Endothelial cell of umbilical vein (primary cell): ENCODE measurements around the gene DCTN4.

Experiments used
- EZH2 ChIP-seq: IDR thresholded peaks from 2 replicates; pipeline ENCODE4 v1.6.1; 2012; ENCODE audit warnings: borderline replicate concordance, low read depth, mild to moderate bottlenecking, moderate library complexity, low read length, inconsistent platforms; ENCODE audit not compliant: severe bottlenecking
- FOS ChIP-seq: IDR thresholded peaks from 2 replicates; pipeline ENCODE4 v1.6.1; 2011; ENCODE audit warnings: mild to moderate bottlenecking, low read length, moderate library complexity, borderline replicate concordance; ENCODE audit not compliant: insufficient read depth
- GATA2 ChIP-seq: IDR thresholded peaks from 2 replicates; pipeline ENCODE4 v1.7.0; 2011; ENCODE audit warnings: low read depth, mild to moderate bottlenecking, moderate library complexity, mixed read lengths, low read length; ENCODE audit not compliant: insufficient read length, insufficient read depth
- JUN ChIP-seq: IDR thresholded peaks from 2 replicates; pipeline ENCODE4 v1.6.1; 2011; ENCODE audit warnings: borderline replicate concordance, low read depth; ENCODE audit not compliant: insufficient read length, insufficient read depth
- MYC ChIP-seq: IDR thresholded peaks from one replicate; pipeline ENCODE4 v1.6.1; 2011; ENCODE audit warnings: mild to moderate bottlenecking, low read depth, low read length
- POLR2A ChIP-seq: IDR thresholded peaks from 2 replicates; pipeline ENCODE4 v1.6.1; 2012; ENCODE audit warnings: low read depth, mild to moderate bottlenecking, control low read depth, low read length
- POLR2AphosphoS5 ChIP-seq: IDR thresholded peaks from 2 replicates; pipeline ENCODE4 v1.6.1; 2012; ENCODE audit warnings: low read depth, mild to moderate bottlenecking, control low read depth, low read length, moderate library complexity; ENCODE audit not compliant: insufficient read depth
- TF ChIP-seq, protein P1 (sequence below), 2 donors: IDR thresholded peaks; 1 replicate in 1 of 2; 2 replicates in 1 of 2; pipeline ENCODE4 v1.5.1; 2011; ENCODE audit warnings: low read length in 2 of 2, mild to moderate bottlenecking in 2 of 2, moderate library complexity in 2 of 2, control low read depth in 1 of 2, inconsistent platforms in 1 of 2, low read depth in 1 of 2; ENCODE audit not compliant: insufficient read depth in 1 of 2; ENCODE audit errors: extremely low read depth in 1 of 2
- TF ChIP-seq, protein P2 (sequence below): IDR thresholded peaks from 2 replicates; pipeline ENCODE4 v1.6.1; 2011; ENCODE audit not compliant: insufficient read depth, insufficient read length

DNA sequence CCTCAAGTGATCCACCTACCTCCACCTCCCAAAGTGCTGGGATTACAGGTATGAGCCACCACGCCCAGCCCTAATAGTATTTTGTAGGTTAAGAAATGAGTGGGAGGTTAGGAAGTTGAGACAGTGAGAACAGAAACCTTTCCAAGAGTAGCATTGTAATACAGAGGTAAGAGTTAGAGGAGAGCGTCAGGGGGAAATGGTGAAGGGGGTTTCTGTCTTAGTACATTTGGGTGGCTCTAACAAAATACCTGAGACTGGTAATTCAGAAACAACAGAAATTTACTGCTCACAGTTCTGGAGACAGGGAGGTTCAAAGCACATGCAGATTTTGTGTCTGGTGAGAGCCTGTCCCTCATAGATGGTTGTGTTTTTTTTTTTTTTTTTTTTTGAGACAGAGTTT, 38.6 kb upstream of the DCTN4 start:
- TF ChIP-seq, protein P1, sequence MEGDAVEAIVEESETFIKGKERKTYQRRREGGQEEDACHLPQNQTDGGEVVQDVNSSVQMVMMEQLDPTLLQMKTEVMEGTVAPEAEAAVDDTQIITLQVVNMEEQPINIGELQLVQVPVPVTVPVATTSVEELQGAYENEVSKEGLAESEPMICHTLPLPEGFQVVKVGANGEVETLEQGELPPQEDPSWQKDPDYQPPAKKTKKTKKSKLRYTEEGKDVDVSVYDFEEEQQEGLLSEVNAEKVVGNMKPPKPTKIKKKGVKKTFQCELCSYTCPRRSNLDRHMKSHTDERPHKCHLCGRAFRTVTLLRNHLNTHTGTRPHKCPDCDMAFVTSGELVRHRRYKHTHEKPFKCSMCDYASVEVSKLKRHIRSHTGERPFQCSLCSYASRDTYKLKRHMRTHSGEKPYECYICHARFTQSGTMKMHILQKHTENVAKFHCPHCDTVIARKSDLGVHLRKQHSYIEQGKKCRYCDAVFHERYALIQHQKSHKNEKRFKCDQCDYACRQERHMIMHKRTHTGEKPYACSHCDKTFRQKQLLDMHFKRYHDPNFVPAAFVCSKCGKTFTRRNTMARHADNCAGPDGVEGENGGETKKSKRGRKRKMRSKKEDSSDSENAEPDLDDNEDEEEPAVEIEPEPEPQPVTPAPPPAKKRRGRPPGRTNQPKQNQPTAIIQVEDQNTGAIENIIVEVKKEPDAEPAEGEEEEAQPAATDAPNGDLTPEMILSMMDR (IDR thresholded peaks at IDR 0.05; ENCODE audit: extremely low read depth in 1 of 2, insufficient read depth in 1 of 2, low read depth in 1 of 2, low read length in 2 of 2): no peak
- no peak for TF ChIP-seq POLR2A
- TF ChIP-seq EZH2: no peak
- TF ChIP-seq, protein P2, sequence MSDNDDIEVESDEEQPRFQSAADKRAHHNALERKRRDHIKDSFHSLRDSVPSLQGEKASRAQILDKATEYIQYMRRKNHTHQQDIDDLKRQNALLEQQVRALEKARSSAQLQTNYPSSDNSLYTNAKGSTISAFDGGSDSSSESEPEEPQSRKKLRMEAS: no peak
- TF ChIP-seq MYC: no peak
- no peak for TF ChIP-seq FOS
- TF ChIP-seq JUN: no peak
- TF ChIP-seq POLR2AphosphoS5: no peak
- TF ChIP-seq GATA2: no peak
